Epithelial cell of proximal tubule (primary cell): Measurements from ENCODE around the gene LMOD3. TPM values are rescaled to one million over a fixed set of nuclear protein-coding genes. Genes with fewer than 3 reads are reported as not detected.

ENCODE experiments used
- DNase-seq: peaks from one replicate; pipeline ENCODE4 v3.0.0-alpha.2; 2011; ENCODE audit warnings: low read depth
- H3K4me3 ChIP-seq: 2 replicates; pipeline ENCODE4 v1.5.1; 2011; ENCODE audit warnings: low read depth, mild to moderate bottlenecking, low read length
- CTCF ChIP-seq: conservative IDR thresholded peaks from 2 replicates; pipeline ENCODE4 v1.5.1; 2012; ENCODE audit warnings: low read depth, mild to moderate bottlenecking, low read length
- total RNA-seq: library from RNA; depleted of rRNA; stranded (reverse); fragments of >200 nt; gene quantifications from 2 replicates; pipeline ENCODE4 v1.2.3, GENCODE V29; 2015

Gene LMOD3
- total RNA-seq, 1 donor from 2014 or later = not detected

GRCh38 chr3:69097407-69098086 is 24.8 kb downstream of the LMOD3 start:
- DNase-seq = no peak
- H3K4me3 ChIP-seq = no peak overlapping the region
- no peak for TF ChIP-seq CTCF

GRCh38 chr3:69096299-69096698 is 26.1 kb downstream of the LMOD3 start:
- TF ChIP-seq CTCF = no peak
- no peak for DNase-seq
- H3K4me3 ChIP-seq = no peak overlapping the region

GRCh38 chr3:69095636-69096035 is 26.8 kb downstream of the LMOD3 start:
- no peak for DNase-seq
- TF ChIP-seq CTCF = no peak
- H3K4me3 ChIP-seq = no peak overlapping the region

GRCh38 chr3:69094467-69095205 is 27.8 kb downstream of the LMOD3 start:
- DNase-seq = no peak
- TF ChIP-seq CTCF = no peak
- no peak overlapping the region for H3K4me3 ChIP-seq

- H3K4me3 ChIP-seq = no peak overlapping the region
- TF ChIP-seq CTCF = no peak
- DNase-seq = no peak
These were observed 30.3 kb downstream of the LMOD3 start for GRCh38 chr3:69092030-69092516.

GRCh38 chr3:69091389-69092029 is 30.9 kb downstream of the LMOD3 start:
- no peak for DNase-seq
- TF ChIP-seq CTCF = no peak
- H3K4me3 ChIP-seq = no peak overlapping the region
